ENCODE data around the gene PLET1.

Gene PLET1

DNA sequence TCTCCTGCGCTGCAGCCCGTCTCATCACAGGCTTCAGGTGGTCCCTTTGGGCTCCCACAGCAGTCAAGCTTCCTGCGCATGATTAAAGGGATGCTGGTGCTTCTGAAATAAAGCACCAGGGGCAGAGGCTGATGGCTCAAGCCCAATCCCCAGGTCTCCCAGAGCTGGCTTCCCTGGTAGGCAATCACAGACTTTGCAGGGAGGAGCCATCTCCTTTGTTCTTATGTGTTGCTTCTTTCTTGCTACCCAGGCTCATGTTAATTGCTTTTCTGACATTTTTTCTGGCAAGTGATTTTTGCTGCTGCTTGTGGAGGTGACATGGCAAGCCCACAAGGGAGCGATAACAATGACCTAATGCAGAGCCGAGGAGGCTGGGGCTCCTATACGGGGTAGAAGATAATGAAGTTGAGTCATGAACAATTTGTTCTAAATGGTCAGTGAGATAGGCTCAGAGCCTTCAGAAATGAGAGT is 25.2 kb upstream of the PLET1 start:
- no peak overlapping the region for H3K4me3 ChIP-seq (ENCODE audit: low read depth, low read length)
- TF ChIP-seq, protein P1, sequence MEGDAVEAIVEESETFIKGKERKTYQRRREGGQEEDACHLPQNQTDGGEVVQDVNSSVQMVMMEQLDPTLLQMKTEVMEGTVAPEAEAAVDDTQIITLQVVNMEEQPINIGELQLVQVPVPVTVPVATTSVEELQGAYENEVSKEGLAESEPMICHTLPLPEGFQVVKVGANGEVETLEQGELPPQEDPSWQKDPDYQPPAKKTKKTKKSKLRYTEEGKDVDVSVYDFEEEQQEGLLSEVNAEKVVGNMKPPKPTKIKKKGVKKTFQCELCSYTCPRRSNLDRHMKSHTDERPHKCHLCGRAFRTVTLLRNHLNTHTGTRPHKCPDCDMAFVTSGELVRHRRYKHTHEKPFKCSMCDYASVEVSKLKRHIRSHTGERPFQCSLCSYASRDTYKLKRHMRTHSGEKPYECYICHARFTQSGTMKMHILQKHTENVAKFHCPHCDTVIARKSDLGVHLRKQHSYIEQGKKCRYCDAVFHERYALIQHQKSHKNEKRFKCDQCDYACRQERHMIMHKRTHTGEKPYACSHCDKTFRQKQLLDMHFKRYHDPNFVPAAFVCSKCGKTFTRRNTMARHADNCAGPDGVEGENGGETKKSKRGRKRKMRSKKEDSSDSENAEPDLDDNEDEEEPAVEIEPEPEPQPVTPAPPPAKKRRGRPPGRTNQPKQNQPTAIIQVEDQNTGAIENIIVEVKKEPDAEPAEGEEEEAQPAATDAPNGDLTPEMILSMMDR (IDR thresholded peaks at IDR 0.05; ENCODE audit: low read depth, low read length): no peak

DNA sequence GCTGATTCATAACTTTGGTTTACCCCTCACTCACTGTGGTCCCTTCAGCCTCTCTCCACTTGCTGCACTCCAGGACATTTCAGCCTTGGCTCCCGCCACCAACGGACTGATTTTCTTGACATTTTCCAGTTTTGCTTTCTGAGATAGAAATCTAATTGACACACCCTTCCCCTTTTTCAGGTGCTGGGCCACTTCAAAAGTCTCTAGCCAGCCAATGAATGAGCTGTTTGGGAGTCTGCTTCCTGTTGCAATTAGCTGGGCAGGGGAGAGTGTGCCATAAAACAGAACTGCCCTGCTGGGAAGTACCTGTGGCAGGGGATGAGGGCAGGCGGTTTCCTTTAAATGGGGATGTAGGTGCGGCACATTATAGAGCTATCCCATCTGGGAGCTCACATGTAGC is 21.1 kb upstream of the PLET1 start:
- TF ChIP-seq, protein P1 (IDR thresholded peaks at IDR 0.05; ENCODE audit: low read depth, low read length): no peak

DNA sequence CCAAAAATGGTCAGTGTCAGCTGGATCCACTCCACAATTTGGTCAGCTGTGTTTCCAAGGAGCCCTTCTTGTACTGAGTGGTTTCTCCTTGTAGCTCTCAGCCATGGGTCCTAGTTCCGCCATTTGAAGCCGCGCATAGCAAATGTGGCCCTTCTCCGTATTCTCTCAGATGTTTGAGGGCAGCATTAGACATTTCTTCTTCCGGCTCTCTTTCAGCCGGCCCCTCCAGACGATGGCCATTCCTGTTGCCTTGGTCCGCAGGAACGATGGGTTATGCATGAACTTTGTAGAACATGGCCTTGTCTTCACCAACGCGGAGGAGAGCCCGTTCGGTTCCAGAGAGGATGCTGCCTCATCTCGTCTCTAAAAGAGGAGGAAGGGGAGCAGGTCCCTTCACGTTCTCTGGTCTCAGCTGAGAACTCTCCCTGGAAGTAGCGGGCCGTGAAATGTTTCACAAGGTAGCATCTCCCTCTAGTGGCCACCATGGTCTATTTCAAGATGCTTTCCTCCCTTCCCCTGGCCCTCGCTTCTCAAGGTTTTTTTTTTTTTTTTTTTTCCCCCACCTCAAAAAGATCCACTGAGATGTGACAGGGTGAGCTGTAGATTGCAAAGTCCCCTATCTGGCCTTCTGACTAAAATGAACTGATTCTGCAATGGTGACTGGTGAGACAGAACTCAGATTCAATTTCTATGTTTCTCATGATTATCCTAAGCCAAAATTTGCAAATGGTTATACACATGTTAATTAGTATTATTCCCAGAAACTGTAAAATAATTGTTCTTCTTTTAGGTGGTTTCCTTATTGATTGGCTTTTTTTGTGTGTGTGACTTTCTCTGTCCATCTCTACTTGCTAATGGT is 19.8 kb upstream of the PLET1 start:
- TF ChIP-seq, protein P1 (IDR thresholded peaks at IDR 0.05; ENCODE audit: low read depth, low read length): peak; percentile 74
- no peak overlapping the region for H3K4me3 ChIP-seq (ENCODE audit: low read depth, low read length)

More for the DNA sequence above, 21.1 kb upstream of the PLET1 start:
- no peak overlapping the region for H3K4me3 ChIP-seq (ENCODE audit: low read depth, low read length)

DNA sequence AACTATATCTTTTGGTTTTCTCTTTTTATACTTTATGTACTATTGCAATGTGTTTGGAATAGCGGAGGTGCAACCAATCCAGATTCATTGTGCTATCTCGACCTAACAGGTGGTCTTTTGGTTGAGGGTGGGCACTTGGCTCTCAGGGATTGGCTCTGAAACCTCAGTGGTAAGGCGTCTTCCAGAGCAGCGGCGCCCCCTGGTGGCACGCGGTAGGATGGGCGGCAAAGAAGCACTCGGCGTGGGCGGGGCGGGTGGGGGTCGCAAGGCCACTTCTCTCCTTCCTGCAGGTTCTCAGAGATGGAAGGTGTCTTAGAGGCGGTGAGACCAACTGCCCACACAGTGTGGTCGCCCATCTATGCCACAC is 19.2 kb upstream of the PLET1 start:
- no peak overlapping the region for H3K4me3 ChIP-seq (ENCODE audit: low read depth, low read length)
- TF ChIP-seq, protein P1 (IDR thresholded peaks at IDR 0.05; ENCODE audit: low read depth, low read length): peak; percentile 38; the same call in 1 of the 2 replicates

DNA sequence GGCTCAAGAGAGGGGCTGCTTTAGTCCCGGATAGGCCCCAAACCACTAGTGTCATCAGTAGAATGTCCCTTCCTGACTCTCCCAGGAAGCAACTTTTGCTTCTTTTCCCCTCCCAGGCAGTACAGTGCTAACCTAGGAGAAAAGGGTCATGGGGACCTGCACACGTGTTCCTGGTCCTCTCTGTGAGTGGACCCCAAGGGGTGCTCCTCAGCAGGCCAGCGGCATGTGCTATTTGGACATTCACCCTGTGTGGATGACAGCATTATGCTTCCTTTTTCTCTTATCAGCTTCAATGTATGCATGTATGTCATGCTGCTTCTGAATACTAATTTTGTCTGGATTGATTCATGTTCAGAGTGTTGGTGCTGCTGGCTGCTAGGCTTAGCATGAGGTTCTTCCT is 18.1 kb upstream of the PLET1 start:
- no peak overlapping the region for H3K4me3 ChIP-seq (ENCODE audit: low read depth, low read length)
- TF ChIP-seq, protein P1 (IDR thresholded peaks at IDR 0.05; ENCODE audit: low read depth, low read length): no peak

DNA sequence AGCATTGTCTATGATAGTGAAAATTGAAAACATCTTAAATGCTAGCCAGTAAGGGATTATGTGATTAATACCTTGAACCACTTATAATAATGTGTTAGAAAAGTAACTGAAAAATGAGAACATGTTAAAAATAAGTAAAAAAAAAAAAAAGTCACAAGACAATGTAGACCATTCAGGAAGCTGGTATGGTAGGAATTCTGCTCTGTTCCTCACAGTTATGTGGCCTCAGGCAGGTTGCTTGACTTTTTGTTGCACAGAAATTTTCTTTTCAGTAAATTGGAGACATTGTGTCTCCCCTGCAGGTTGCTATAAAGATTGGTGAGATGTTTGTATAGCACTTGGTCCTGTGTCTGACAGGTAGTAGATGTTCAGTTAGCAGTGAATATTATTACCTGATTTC is 17.3 kb upstream of the PLET1 start:
- H3K4me3 ChIP-seq (ENCODE audit: low read depth, low read length): no peak overlapping the region
- TF ChIP-seq, protein P1 (IDR thresholded peaks at IDR 0.05; ENCODE audit: low read depth, low read length): no peak

DNA sequence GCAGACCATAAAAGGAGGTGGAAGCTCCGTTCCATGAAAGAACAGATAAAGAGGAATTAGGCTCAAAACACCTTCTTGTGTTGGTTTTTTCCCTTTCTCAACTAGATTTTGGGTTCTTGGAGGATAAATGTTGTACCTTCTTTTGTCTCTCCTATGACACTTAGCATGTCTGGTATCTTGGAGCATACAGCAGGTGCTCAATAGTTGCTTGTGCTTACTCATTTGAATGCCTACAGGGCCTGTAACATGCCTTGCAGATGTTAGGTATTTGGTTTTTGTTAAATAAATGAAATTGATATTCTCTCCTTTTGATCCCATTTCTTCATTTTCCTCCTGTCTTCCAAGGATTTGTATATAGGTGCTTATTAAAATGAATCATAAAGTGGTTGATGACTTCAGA is 16.4 kb upstream of the PLET1 start:
- H3K4me3 ChIP-seq (ENCODE audit: low read depth, low read length): no peak overlapping the region
- TF ChIP-seq, protein P1 (IDR thresholded peaks at IDR 0.05; ENCODE audit: low read depth, low read length): no peak

All from WI38 (cell line).